Skin epidermis (tissue), 12 donors: ENCODE measurements around the gene SELENON.
A peak's percentile ranks its signal among the peaks of the same experiment; 100 is the strongest.

Experiments
- H3K27ac ChIP-seq, 21 experiments: fragments of 200-600 bp; sonication (generic) in 11 of 21; one replicate each; pipeline ENCODE4 v1.5.0; 2020; ENCODE audit warnings: mild to moderate bottlenecking in 3 of 21, inconsistent platforms in 2 of 21, moderate library complexity in 2 of 21
- H3K4me3 ChIP-seq, 7 experiments: fragments of 200-600 bp; sonication (generic) in 2 of 7; one replicate each; pipeline ENCODE4 v1.5.0; 2020; ENCODE audit warnings: inconsistent platforms in 2 of 7, mild to moderate bottlenecking in 2 of 7, moderate library complexity in 1 of 7

SELENON gene

GRCh38 chr1:25786887-25787759 lies 12.9 kb upstream of the SELENON start:
- H3K4me3 ChIP-seq, result no peak overlapping the region
- H3K27ac ChIP-seq, result no peak overlapping the region

- H3K27ac ChIP-seq, result no peak overlapping the region
- H3K4me3 ChIP-seq, result no peak overlapping the region
Observed at GRCh38 chr1:25787760-25788166, 12.2 kb upstream of the SELENON start.

- Histone ChIP-seq H3K4me3 (no peak overlapping the region), H3K27ac (no peak overlapping the region)
Observed at GRCh38 chr1:25790472-25790871, 9.5 kb upstream of the SELENON start.

GRCh38 chr1:25792115-25792514 lies 7.9 kb upstream of the SELENON start:
- Histone ChIP-seq H3K27ac (no peak overlapping the region), H3K4me3 (no peak overlapping the region)

- H3K27ac ChIP-seq, result no peak overlapping the region
- H3K4me3 ChIP-seq, result no peak overlapping the region
Observed at GRCh38 chr1:25793585-25794170, 6.3 kb upstream of the SELENON start.

GRCh38 chr1:25794325-25794724 lies 5.7 kb upstream of the SELENON start:
- Histone ChIP-seq H3K4me3 (no peak overlapping the region), H3K27ac (no peak overlapping the region)

GRCh38 chr1:25795211-25795610 lies 4.8 kb upstream of the SELENON start:
- Histone ChIP-seq H3K27ac (no peak overlapping the region), H3K4me3 (no peak overlapping the region)

- Histone ChIP-seq H3K27ac (peak overlapping the region in 8 of 21 experiments; percentile 4 to 52 (median 24)), H3K4me3 (no peak overlapping the region)
Observed at GRCh38 chr1:25795946-25796810, 3.8 kb upstream of the SELENON start.

- Histone ChIP-seq H3K27ac (peak overlapping the region in 8 of 21 experiments; percentile 6 to 55 (median 32)), H3K4me3 (no peak overlapping the region)
Observed at GRCh38 chr1:25796811-25797458, 3.1 kb upstream of the SELENON start.

- no peak overlapping the region for H3K4me3 ChIP-seq
- no peak overlapping the region for H3K27ac ChIP-seq
Observed at GRCh38 chr1:25797939-25798338, 2.1 kb upstream of the SELENON start.

DNA sequence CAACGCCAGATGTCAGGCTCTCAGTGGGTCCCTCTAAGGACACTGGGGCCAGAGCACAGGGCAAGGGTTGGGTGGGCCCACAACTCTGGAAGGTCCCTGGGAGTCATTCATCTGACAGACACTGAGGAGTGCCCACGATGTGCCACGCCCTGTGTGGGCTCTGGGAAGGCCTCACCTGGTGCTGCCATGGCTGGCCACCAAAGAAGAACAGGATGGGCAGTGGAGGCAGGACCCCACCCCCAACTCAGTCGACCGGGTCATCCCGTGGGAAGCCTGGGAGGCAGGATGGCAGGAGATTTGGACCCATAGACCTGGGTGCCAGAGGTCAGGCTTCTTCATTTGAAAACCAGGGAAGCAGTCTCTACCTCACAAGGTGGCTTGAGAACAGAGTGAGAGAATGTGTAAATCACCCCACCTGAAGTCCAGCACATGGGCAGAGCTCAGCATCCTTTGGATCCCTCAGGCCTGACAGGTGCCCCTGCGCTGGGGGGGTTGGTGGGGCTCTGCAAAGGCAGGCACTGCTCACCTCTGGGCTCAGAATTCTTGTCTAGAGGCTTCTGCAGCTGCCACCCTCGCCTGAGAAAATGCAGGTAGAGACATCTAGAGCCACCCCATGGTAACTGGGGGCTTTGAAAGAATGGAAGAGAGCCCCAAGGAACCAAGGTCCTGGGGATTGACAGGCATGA lies 1.2 kb upstream of the SELENON start:
- no peak overlapping the region for H3K4me3 ChIP-seq
- peak overlapping the region in 4 of 21 experiments; percentile 10 to 92 (median 52) for H3K27ac ChIP-seq

GRCh38 chr1:25799352-25799934 lies 550 bp upstream of the SELENON start:
- H3K4me3 ChIP-seq, result peak overlapping the region; percentile 26 to 69 (median 40)
- peak overlapping the region in 20 of 21 experiments; percentile 66 to 92 (median 84) for H3K27ac ChIP-seq

- H3K4me3 ChIP-seq, result peak overlapping the region; percentile 44 to 69 (median 56)
- H3K27ac ChIP-seq, result peak overlapping the region in 19 of 21 experiments; percentile 12 to 90 (median 77)
Observed at GRCh38 chr1:25800703-25801377, 847 bp downstream of the SELENON start.

GRCh38 chr1:25802915-25803314 lies 2.9 kb downstream of the SELENON start:
- Histone ChIP-seq H3K4me3 (no peak overlapping the region), H3K27ac (peak overlapping the region in 1 of 21 experiments; percentile 20)

DNA sequence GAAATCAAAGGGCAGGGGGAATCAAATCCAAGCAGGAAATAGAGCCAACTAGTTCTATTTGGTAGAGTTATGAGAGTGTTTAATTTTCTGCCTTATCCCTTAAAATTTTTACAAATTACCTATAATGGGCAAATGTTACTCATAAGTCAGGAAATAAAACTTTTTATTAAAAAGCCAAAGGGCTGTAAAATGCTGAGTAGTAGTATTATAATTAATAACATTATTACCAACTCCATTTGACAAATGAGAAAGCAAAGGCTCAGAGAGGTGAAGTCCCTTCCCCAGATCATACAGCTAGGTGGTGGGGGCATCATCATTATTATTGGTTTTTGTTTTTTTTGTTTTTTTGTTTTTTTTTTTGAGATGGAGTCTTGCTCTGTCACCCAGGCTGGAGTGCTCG lies 3.4 kb downstream of the SELENON start:
- H3K27ac ChIP-seq, result peak overlapping the region in 1 of 21 experiments; percentile 60

GRCh38 chr1:25804244-25804963 lies 4.4 kb downstream of the SELENON start:
- H3K4me3 ChIP-seq, result no peak overlapping the region
- H3K27ac ChIP-seq, result peak overlapping the region in 9 of 21 experiments; percentile 7 to 71 (median 63)

More for the DNA sequence above, 3.4 kb downstream of the SELENON start:
- H3K4me3 ChIP-seq, result no peak overlapping the region
